SK-N-SH (cell line): Measurements from ENCODE around the gene KIF11. TPM values are rescaled to one million over a fixed set of nuclear protein-coding genes. Genes with fewer than 3 reads are reported as not detected.
A peak's percentile ranks its signal among the peaks of the same experiment; 100 is the strongest.

Experiments
- CTCF ChIA-PET: fragments of 300-600, 350-600 bp; formaldehyde crosslinking; extraction: SDS; loops from one replicate; lab custom pipeline; 2021; lab: Yijun Ruan, JAX
- POLR2A ChIA-PET: fragments of 350-600 bp; sonication (Branson Sonifier 250); formaldehyde crosslinking; extraction: SDS; loops from one replicate; lab custom pipeline; 2020; ENCODE audit warnings: antibody characterized with exemption, inconsistent platforms; lab: Yijun Ruan, JAX
- DNase-seq: peaks from one replicate; pipeline ENCODE4 v3.0.0; 2012
- H2AFZ ChIP-seq: fragments of 200-600 bp; sonication (generic); 2 replicates; pipeline ENCODE4 v1.8.1; 2016; ENCODE audit warnings: antibody characterized with exemption, mild to moderate bottlenecking, low read depth
- H3F3A ChIP-seq: fragments of 200-600 bp; sonication (generic); replicated peaks from 2 replicates; pipeline ENCODE3; 2016; ENCODE audit warnings: antibody characterized with exemption, mild to moderate bottlenecking; ENCODE audit not compliant: insufficient read depth
- H3K27ac ChIP-seq, 2 experiments: fragments of 200-500 bp in 1 of 2; fragments of 200-600 bp in 1 of 2; sonication (Bioruptor generic) in 1 of 2; sonication (generic), shearing (Covaris generic) in 1 of 2; 2 replicates each; pipeline versions ENCODE4 v1.5.1 to v1.6.1; 2014 to 2016; ENCODE audit warnings: low read depth in 2 of 2, inconsistent platforms in 1 of 2, low read length in 1 of 2, mild to moderate bottlenecking in 1 of 2, mixed read lengths in 1 of 2
- H3K27me3 ChIP-seq: fragments of 200-600 bp; sonication (generic), shearing (Covaris generic); 2 replicates; pipeline ENCODE4 v1.6.1; 2016; ENCODE audit warnings: mixed run types; ENCODE audit not compliant: insufficient read depth
- H3K36me3 ChIP-seq, 2 experiments: fragments of 200-500 bp in 1 of 2; fragments of 200-600 bp in 1 of 2; sonication (Bioruptor generic) in 1 of 2; sonication (generic) in 1 of 2; replicated peaks in 1 of 2; 2 replicates each; pipeline versions ENCODE3 to v1.5.1; 2014 to 2016; ENCODE audit warnings: low read length in 1 of 2, mild to moderate bottlenecking in 1 of 2; ENCODE audit not compliant: insufficient read depth in 2 of 2, control insufficient read depth in 1 of 2
- H3K4me1 ChIP-seq, 2 experiments: fragments of 200-500 bp in 1 of 2; fragments of 200-600 bp in 1 of 2; sonication (Bioruptor generic) in 1 of 2; sonication (generic), shearing (Covaris generic) in 1 of 2; 2 replicates each; pipeline versions ENCODE4 v1.5.1 to v1.6.1; 2014 to 2016; ENCODE audit warnings: low read depth in 1 of 2, low read length in 1 of 2, mixed run types in 1 of 2; ENCODE audit not compliant: insufficient read depth in 2 of 2, control insufficient read depth in 1 of 2
- H3K4me2 ChIP-seq: fragments of 200-600 bp; sonication (generic), shearing (Covaris generic); 2 replicates; pipeline ENCODE4 v1.6.1; 2017; ENCODE audit warnings: mixed run types
- H3K4me3 ChIP-seq, 2 experiments: fragments of 200-500 bp in 1 of 2; fragments of 200-600 bp in 1 of 2; sonication (Bioruptor generic) in 1 of 2; sonication (generic), shearing (Covaris generic) in 1 of 2; 2 replicates each; pipeline versions ENCODE4 v1.5.1 to v1.8.1; 2014 to 2016; ENCODE audit warnings: low read depth in 2 of 2, inconsistent platforms in 1 of 2, low read length in 1 of 2, mild to moderate bottlenecking in 1 of 2, mixed read lengths in 1 of 2, moderate library complexity in 1 of 2
- H3K79me2 ChIP-seq: fragments of 200-600 bp; sonication (generic); 2 replicates; pipeline ENCODE4 v1.8.1; 2017; ENCODE audit warnings: mild to moderate bottlenecking; ENCODE audit not compliant: insufficient read depth
- H3K9ac ChIP-seq: fragments of 200-600 bp; sonication (generic); 2 replicates; pipeline ENCODE4 v1.6.1; 2017; ENCODE audit warnings: mixed run types
- H3K9me2 ChIP-seq: fragments of 200-600 bp; sonication (generic); 2 replicates; pipeline ENCODE4 v1.6.1; 2017; ENCODE audit warnings: mixed run types
- H3K9me3 ChIP-seq: fragments of 200-600 bp; sonication (generic); 2 replicates; pipeline ENCODE4 v1.6.1; 2017; ENCODE audit warnings: mixed run types, mild to moderate bottlenecking, moderate library complexity
- H4K20me1 ChIP-seq: fragments of 200-600 bp; sonication (generic); 2 replicates; pipeline ENCODE4 v1.6.1; 2017; ENCODE audit warnings: mild to moderate bottlenecking, mixed run types; ENCODE audit not compliant: insufficient read depth
- EP300 ChIP-seq, 2 experiments: IDR thresholded peaks; 2 replicates each; pipeline versions ENCODE4 v1.4.0 to v1.6.1; 2012; ENCODE audit warnings: borderline replicate concordance in 1 of 2, low read depth in 1 of 2, low read length in 1 of 2
- EZH2phosphoT487 ChIP-seq: fragments of 200-600 bp; sonication (generic); IDR thresholded peaks from 2 replicates; pipeline ENCODE4 v1.6.1; 2017; ENCODE audit warnings: low read depth, mixed run types, mild to moderate bottlenecking, antibody characterized with exemption, moderate library complexity, borderline replicate concordance
- FOSL2 ChIP-seq: IDR thresholded peaks from 2 replicates; pipeline ENCODE4 v1.4.0; 2012; ENCODE audit warnings: low read depth, mild to moderate bottlenecking, moderate library complexity, borderline replicate concordance
- GABPA ChIP-seq: IDR thresholded peaks from 2 replicates; pipeline ENCODE4 v1.4.0; 2012; ENCODE audit warnings: low read depth, mild to moderate bottlenecking
- MEF2A ChIP-seq: IDR thresholded peaks from 2 replicates; pipeline ENCODE4 v1.4.0; 2012; ENCODE audit warnings: low read depth, borderline replicate concordance
- NRF1 ChIP-seq: IDR thresholded peaks from 2 replicates; pipeline ENCODE4 v1.6.1; 2012; ENCODE audit warnings: low read depth, mild to moderate bottlenecking, low read length
- RAD21 ChIP-seq: IDR thresholded peaks from 2 replicates; pipeline ENCODE4 v1.6.1; 2012; ENCODE audit warnings: mild to moderate bottlenecking, low read length
- RFX5 ChIP-seq: IDR thresholded peaks from 2 replicates; pipeline ENCODE4 v1.6.1; 2012; ENCODE audit warnings: mild to moderate bottlenecking, improper control_type of control experiment, low read length
- SIN3A ChIP-seq: IDR thresholded peaks from 2 replicates; pipeline ENCODE4 v1.6.1; 2012; ENCODE audit warnings: low read depth, mild to moderate bottlenecking, low read length, moderate library complexity, borderline replicate concordance
- TCF12 ChIP-seq: IDR thresholded peaks from 2 replicates; pipeline ENCODE4 v1.4.0; 2012
- WGBS: methylation state at CpG from one replicate; pipeline ENCODE4 v1.1.6; 2017; ENCODE audit warnings: low lambda C conversion rate; 5-methylcytosine and 5-hydroxymethylcytosine counted together
- polyA plus RNA-seq, 3 experiments: library from polyadenylated mRNA; depleted of rRNA; stranded (reverse); fragments of >200 nt; gene quantifications; 2 replicates each; pipeline ENCODE4 v1.2.3, GENCODE V29; 2012
- TF ChIP-seq, protein P1 (sequence below): fragments of 150-350 bp; IDR thresholded peaks from 2 replicates; pipeline ENCODE4 v1.6.1; 2016; ENCODE audit warnings: mild to moderate bottlenecking, low read depth, low read length
- TF ChIP-seq, protein P2 (sequence below): fragments of 200-600 bp; sonication (generic); IDR thresholded peaks from 2 replicates; pipeline ENCODE4 v1.6.1; 2017; ENCODE audit warnings: antibody characterized with exemption, mild to moderate bottlenecking, moderate library complexity
- TF ChIP-seq, protein P3 (sequence below): IDR thresholded peaks from 2 replicates; pipeline ENCODE4 v1.4.0; 2012; ENCODE audit warnings: low read depth
- TF ChIP-seq, protein P4 (sequence below): fragments of 150-350 bp; IDR thresholded peaks from 2 replicates; pipeline ENCODE4 v1.6.1; 2017; ENCODE audit warnings: antibody characterized with exemption, low read length, low read depth, borderline replicate concordance
- TF ChIP-seq, protein P5 (sequence below): IDR thresholded peaks from 2 replicates; pipeline ENCODE4 v1.6.1; 2012; ENCODE audit warnings: mild to moderate bottlenecking, low read depth, low read length, moderate library complexity
- TF ChIP-seq, protein P6 (sequence below): IDR thresholded peaks from 2 replicates; pipeline ENCODE4 v1.4.0; 2012; ENCODE audit warnings: low read depth, borderline replicate concordance

The KIF11 gene
- polyA plus RNA-seq, 1 of the 3 experiments (the other 2 are of a cell fraction) = 4.0 TPM

DNA sequence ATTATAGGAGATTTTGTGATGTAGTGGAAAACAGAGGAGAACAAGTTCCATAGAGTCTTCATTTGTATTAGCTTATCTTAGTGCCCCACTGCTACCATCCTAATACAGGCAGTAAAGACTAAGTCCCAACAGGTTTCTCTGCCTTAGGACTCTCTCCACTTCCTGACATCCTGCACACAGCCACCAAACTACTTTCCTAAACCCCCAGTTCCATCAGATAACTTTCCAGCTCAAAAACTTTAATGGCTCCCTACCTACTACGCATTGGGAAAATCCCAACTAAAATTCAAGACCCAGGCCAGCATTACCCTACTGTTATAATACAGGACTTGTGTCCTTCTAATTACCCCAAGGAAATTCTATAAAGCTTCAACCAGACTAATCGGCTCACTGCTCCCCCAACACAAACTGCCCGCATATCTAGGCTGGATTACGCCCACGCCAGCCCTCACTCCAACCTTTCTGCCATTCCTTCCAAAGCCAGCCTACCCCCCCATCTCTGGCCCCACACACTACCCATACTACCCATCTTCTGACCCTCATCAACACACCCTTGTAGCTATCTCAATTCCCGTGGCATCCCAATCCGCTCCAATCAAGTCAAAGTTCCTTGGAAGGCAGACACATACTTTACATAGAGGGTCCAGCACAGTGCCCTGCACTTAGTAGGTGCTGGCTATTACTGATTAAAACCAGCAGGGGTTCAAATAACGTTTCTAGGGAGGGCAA is 20.4 kb upstream of the KIF11 start:
- ChIA-PET CTCF (interaction anchor here (0.6 to 4.9 kb wide), 10 partner anchors 9 to 307 kb away, joined by 3 to 93 read pairs (median 4); no protein-coding TSS in a partner anchor), POLR2A (interaction anchor here (0.6 to 1.1 kb wide), 2 partner anchors 9 to 19 kb away, joined by 3 to 5 read pairs; no protein-coding TSS in a partner anchor)

More for the DNA sequence above, 20.4 kb upstream of the KIF11 start:
- H3K27ac ChIP-seq = peak overlapping the region in 1 of 2 experiments; percentile 94; a peak in 2 of 4 replicates
- TF ChIP-seq SIN3A = no peak
- TF ChIP-seq EP300 (IDR thresholded peaks at IDR 0.05; ENCODE audit: borderline replicate concordance in 1 of 2, low read depth in 1 of 2, low read length in 1 of 2) = no peak
- TF ChIP-seq, protein P1, sequence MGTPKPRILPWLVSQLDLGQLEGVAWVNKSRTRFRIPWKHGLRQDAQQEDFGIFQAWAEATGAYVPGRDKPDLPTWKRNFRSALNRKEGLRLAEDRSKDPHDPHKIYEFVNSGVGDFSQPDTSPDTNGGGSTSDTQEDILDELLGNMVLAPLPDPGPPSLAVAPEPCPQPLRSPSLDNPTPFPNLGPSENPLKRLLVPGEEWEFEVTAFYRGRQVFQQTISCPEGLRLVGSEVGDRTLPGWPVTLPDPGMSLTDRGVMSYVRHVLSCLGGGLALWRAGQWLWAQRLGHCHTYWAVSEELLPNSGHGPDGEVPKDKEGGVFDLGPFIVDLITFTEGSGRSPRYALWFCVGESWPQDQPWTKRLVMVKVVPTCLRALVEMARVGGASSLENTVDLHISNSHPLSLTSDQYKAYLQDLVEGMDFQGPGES = no peak
- no peak for TF ChIP-seq NRF1
- no peak for TF ChIP-seq MEF2A
- TF ChIP-seq, protein P2, sequence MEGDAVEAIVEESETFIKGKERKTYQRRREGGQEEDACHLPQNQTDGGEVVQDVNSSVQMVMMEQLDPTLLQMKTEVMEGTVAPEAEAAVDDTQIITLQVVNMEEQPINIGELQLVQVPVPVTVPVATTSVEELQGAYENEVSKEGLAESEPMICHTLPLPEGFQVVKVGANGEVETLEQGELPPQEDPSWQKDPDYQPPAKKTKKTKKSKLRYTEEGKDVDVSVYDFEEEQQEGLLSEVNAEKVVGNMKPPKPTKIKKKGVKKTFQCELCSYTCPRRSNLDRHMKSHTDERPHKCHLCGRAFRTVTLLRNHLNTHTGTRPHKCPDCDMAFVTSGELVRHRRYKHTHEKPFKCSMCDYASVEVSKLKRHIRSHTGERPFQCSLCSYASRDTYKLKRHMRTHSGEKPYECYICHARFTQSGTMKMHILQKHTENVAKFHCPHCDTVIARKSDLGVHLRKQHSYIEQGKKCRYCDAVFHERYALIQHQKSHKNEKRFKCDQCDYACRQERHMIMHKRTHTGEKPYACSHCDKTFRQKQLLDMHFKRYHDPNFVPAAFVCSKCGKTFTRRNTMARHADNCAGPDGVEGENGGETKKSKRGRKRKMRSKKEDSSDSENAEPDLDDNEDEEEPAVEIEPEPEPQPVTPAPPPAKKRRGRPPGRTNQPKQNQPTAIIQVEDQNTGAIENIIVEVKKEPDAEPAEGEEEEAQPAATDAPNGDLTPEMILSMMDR = no peak
- no peak for TF ChIP-seq GABPA
- TF ChIP-seq, protein P3, sequence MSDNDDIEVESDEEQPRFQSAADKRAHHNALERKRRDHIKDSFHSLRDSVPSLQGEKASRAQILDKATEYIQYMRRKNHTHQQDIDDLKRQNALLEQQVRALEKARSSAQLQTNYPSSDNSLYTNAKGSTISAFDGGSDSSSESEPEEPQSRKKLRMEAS = no peak
- TF ChIP-seq RFX5 = no peak
- TF ChIP-seq, protein P4, sequence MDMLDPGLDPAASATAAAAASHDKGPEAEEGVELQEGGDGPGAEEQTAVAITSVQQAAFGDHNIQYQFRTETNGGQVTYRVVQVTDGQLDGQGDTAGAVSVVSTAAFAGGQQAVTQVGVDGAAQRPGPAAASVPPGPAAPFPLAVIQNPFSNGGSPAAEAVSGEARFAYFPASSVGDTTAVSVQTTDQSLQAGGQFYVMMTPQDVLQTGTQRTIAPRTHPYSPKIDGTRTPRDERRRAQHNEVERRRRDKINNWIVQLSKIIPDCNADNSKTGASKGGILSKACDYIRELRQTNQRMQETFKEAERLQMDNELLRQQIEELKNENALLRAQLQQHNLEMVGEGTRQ = no peak
- TF ChIP-seq, protein P5, sequence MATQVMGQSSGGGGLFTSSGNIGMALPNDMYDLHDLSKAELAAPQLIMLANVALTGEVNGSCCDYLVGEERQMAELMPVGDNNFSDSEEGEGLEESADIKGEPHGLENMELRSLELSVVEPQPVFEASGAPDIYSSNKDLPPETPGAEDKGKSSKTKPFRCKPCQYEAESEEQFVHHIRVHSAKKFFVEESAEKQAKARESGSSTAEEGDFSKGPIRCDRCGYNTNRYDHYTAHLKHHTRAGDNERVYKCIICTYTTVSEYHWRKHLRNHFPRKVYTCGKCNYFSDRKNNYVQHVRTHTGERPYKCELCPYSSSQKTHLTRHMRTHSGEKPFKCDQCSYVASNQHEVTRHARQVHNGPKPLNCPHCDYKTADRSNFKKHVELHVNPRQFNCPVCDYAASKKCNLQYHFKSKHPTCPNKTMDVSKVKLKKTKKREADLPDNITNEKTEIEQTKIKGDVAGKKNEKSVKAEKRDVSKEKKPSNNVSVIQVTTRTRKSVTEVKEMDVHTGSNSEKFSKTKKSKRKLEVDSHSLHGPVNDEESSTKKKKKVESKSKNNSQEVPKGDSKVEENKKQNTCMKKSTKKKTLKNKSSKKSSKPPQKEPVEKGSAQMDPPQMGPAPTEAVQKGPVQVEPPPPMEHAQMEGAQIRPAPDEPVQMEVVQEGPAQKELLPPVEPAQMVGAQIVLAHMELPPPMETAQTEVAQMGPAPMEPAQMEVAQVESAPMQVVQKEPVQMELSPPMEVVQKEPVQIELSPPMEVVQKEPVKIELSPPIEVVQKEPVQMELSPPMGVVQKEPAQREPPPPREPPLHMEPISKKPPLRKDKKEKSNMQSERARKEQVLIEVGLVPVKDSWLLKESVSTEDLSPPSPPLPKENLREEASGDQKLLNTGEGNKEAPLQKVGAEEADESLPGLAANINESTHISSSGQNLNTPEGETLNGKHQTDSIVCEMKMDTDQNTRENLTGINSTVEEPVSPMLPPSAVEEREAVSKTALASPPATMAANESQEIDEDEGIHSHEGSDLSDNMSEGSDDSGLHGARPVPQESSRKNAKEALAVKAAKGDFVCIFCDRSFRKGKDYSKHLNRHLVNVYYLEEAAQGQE = no peak
- TF ChIP-seq, protein P6, sequence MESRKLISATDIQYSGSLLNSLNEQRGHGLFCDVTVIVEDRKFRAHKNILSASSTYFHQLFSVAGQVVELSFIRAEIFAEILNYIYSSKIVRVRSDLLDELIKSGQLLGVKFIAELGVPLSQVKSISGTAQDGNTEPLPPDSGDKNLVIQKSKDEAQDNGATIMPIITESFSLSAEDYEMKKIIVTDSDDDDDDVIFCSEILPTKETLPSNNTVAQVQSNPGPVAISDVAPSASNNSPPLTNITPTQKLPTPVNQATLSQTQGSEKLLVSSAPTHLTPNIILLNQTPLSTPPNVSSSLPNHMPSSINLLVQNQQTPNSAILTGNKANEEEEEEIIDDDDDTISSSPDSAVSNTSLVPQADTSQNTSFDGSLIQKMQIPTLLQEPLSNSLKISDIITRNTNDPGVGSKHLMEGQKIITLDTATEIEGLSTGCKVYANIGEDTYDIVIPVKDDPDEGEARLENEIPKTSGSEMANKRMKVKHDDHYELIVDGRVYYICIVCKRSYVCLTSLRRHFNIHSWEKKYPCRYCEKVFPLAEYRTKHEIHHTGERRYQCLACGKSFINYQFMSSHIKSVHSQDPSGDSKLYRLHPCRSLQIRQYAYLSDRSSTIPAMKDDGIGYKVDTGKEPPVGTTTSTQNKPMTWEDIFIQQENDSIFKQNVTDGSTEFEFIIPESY = no peak
- TF ChIP-seq RAD21 = no peak
- TF ChIP-seq FOSL2 = no peak
- no peak for TF ChIP-seq EZH2phosphoT487
- no peak for TF ChIP-seq TCF12
- TF ChIP-seq, all 33 proteins: peak for 0
- WGBS = 54% methylated on average over 8 of the region's 8 CpGs
- Histone ChIP-seq H3K4me2 (peak overlapping the region; percentile 86), H3K27me3 (no peaks in the 10 kb centered on the region), H3K9me3 (no peaks in the 10 kb centered on the region), H3K36me3 (peaks cover 0 to 10% of the 10 kb centered on the region in 2 experiments), H3F3A (peaks cover 17% of the 10 kb centered on the region), H3K79me2 (peaks cover 59% of the 10 kb centered on the region), H2AFZ (peak overlapping the region; percentile 74), H3K9me2 (no peaks in the 10 kb centered on the region), H3K9ac (peak overlapping the region; percentile 94), H4K20me1 (peaks cover 10% of the 10 kb centered on the region; the same call in 1 of the 2 replicates), H3K4me3 (peak overlapping the region; percentile 75 to 96), H3K4me1 (peaks cover 6 to 8% of the 10 kb centered on the region in 2 experiments; a peak in 3 of 4 replicates)
- DNase-seq = peak; percentile 24
